D721Med (cell line): ENCODE data around the gene CNFN.
A peak's percentile ranks its signal among the peaks of the same experiment; 100 is the strongest.

Experiments used
- DNase-seq: peaks from one replicate; pipeline ENCODE4 v3.0.0; 2011; ENCODE audit warnings: low spot score; ENCODE audit not compliant: insufficient read length
- FAIRE-seq: peaks from 2 replicates; lab custom pipeline; 2011; peaks lifted over from hg19 to GRCh38; lab: Jason Lieb, UNC
- TF ChIP-seq, protein P1 (sequence below): IDR thresholded peaks from 2 replicates; pipeline ENCODE4 v1.5.1; 2012; ENCODE audit warnings: mild to moderate bottlenecking, control low read depth; ENCODE audit not compliant: insufficient read depth; ENCODE audit errors: missing control alignments

Gene CNFN, protein sequence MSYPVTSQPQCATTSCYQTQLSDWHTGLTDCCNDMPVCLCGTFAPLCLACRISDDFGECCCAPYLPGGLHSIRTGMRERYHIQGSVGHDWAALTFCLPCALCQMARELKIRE

DNA sequence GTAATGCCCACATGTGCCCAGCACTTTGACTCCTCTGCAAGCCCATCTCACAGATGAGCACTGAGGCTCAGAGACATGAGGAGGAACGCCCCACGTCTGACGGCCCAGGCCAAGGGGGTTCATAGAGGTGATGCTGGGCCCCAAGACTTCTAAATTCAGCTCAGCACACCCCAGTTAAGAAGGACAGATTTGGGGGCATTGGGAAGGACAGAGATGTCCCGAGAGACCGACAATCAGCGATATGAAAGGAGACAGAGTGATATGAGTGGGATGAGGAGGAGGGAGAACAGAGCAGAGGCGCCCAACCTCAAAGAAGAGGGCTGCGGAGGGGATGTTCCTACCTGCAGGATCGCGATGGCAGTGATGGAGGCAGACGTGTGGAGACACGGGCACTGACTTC, at the start of gene CNFN:
CNFN (minus strand) TSS at position 399 of the 400 bp plus-strand sequence. CDS start 1,260 bp downstream, outside the sequence.
- no peak for DNase-seq
- no peak for FAIRE-seq
- TF ChIP-seq, protein P1, sequence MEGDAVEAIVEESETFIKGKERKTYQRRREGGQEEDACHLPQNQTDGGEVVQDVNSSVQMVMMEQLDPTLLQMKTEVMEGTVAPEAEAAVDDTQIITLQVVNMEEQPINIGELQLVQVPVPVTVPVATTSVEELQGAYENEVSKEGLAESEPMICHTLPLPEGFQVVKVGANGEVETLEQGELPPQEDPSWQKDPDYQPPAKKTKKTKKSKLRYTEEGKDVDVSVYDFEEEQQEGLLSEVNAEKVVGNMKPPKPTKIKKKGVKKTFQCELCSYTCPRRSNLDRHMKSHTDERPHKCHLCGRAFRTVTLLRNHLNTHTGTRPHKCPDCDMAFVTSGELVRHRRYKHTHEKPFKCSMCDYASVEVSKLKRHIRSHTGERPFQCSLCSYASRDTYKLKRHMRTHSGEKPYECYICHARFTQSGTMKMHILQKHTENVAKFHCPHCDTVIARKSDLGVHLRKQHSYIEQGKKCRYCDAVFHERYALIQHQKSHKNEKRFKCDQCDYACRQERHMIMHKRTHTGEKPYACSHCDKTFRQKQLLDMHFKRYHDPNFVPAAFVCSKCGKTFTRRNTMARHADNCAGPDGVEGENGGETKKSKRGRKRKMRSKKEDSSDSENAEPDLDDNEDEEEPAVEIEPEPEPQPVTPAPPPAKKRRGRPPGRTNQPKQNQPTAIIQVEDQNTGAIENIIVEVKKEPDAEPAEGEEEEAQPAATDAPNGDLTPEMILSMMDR = no peak

DNA sequence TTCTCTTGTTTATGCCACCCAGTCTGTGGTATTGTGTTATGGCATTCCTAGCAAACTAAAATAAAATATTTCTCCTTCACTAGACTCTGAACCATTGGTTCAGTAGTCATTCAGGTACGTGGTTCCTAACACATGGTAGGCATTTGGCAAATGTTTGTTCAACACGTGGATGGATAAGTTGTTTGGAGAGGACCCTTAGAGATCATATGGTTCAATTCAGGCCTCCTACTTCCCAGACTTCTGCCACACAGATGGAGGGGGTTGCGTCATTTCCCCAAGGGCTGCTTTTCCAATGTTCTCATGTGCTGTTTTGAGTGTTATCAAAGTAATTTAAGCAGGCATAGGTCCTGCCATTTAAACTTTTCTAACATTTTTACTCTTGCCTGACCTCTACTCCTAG, 45.9 kb upstream of the CNFN start:
- TF ChIP-seq, protein P1 = no peak
- no peak for DNase-seq
- FAIRE-seq = no peak

DNA sequence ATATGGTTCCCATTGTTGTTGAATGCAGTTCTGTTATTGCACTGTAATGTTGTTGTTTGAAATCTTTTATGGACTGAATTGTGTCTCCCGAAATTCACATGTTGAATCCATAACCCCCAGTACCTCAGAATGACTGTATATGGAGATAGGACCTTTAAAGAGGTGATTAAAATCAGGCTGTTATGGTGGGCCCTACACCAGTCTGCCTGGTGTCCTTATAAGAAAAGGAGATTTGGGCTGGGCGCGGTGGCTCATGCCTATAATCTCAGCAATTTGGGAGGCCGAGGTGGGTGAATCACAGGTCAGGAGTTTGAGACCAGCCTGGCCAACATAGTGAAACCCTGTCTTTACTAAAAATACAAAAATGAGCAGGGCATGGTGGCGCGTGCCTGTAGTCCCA, 45.2 kb upstream of the CNFN start:
- DNase-seq (no peak), FAIRE-seq (no peak)
- TF ChIP-seq, protein P1 = no peak

DNA sequence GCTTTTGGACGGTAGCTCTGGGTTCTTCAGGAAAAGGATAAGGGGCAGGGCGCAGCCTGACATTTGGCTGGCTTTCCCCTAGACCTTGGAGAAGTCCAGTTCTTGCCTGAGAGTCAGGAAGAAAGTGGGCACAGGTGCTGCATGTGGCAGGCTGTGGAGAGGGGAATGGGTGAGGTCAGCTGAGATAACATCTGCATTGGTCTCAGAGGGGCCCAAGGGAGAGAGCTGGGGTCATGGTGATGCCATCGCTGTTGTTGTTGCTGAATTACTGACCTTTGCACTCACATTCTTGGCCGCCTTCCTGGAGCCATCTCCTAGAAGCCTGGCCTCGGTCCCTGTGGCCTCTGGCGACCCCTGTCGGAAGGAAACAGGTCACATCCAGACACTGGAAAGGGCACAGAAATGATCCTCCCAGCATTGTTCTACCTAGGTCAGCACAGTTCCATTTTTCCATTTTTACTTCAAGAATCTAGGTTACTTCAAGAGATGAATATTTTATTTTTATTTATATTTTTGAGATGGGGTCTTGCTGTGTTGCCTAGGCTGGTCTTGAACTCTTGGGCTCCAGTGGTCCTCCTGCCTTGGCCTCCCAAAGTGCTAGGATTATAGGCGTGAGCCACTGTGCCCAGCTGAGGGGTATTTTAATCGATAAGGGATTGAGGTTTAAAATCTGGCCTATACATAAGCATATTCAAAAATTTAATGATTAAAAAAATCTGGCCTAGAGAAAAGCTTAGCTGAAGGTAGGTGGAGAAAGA, 43.6 kb upstream of the CNFN start:
- FAIRE-seq (no peak), DNase-seq (no peak)
- TF ChIP-seq, protein P1 = peak; percentile 72

DNA sequence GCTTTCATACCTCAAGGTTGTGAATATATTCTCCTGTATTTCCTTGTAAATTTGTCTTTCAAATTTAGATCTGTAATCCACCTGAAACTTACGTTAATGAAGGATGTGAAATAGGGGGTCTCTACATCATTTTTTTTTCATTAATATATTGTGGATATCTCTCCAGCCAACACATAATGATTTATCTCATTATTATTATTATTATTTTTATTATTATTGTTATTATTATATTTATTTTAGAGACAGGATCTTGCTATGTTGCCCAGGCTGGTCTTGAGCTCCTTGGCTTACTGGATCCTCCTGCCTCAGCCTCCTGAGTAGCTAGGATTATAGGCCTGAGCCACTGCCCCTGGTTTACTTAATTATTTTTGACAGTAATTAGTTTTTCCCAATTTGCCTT, 41.4 kb upstream of the CNFN start:
- FAIRE-seq (no peak), DNase-seq (no peak)
- TF ChIP-seq, protein P1 = no peak

DNA sequence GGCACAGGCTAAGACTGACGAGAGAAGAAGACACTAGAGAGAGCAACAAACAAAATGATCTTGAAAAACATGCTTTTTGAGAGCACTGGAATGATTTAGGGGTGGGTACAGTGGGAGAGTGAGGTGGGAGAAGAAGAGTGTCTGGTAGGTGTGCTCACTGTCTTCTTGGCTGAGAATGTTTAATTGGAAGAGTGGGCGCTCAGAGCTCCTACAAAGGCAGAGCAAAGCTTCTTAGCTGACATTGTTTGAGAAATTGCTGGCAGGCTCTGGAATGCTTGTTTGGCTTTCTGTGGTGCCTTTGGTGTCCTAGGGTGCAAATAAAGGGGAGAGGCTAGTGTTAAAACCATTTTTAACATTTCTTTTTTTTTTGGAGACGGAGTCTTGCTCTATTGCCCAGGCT, 38.6 kb upstream of the CNFN start:
- DNase-seq (no peak), FAIRE-seq (no peak)
- TF ChIP-seq, protein P1 = no peak

DNA sequence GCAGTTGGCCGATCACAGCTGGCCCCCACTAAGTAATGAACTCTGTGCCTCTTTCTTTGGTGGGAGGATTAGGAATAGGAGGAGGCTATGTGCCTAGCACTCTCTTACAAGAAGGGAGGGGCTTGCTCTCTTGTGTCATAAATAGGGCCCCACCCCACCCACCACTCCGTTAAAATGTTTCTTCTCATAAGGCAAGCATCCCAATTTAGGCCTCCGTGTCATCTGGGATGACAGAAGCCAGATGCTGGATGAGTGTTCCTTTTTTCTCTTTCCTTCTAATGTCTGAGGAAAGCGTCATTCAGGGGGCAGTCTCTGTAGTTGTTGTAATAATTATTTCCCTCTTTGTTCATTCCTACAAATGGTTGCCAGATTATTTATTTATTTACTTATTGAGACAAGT, 37.2 kb upstream of the CNFN start, which contains the start of gene LIPE:
LIPE (minus strand) TSS at position 76 of the 400 bp plus-strand sequence. CDS start 239 bp downstream, outside the sequence.
- DNase-seq = no peak
- no peak for FAIRE-seq
- TF ChIP-seq, protein P1 = no peak
